ENCODE data around the gene CD79B. TPM values are rescaled to one million over a fixed set of nuclear protein-coding genes. Genes with fewer than 3 reads are reported as not detected.

CD79B gene
- total and polyA plus RNA-seq, 8 donors: 1.8 to 3.5 (median 2.2) TPM

Other genes starting within 250 kb of the CD79B start
- gene LIMD2, start 232.2 kb downstream of the CD79B start, total RNA-seq: 10 to 100 TPM; 19.1 to 30.7 TPM
- gene LIMD2, start 232.2 kb downstream of the CD79B start, polyA plus RNA-seq (ENCODE audit: insufficient read length in 6 of 6): 10 to 100 TPM; 29.9 to 44.9 (median 36.8) TPM
- 10 to 100 TPM; 28.1 to 37.2 TPM for gene STRADA, start 190.5 kb downstream of the CD79B start, total RNA-seq
- gene STRADA, start 190.5 kb downstream of the CD79B start, polyA plus RNA-seq (ENCODE audit: insufficient read length in 6 of 6): 10 to 100 TPM; 72.4 to 87.5 (median 83.6) TPM
- 100 to 1,000 TPM in 1 of 2 donors, 10 to 100 TPM in 1; 81.6 to 111 TPM for gene CCDC47, start 158.7 kb downstream of the CD79B start, total RNA-seq
- gene CCDC47, start 158.7 kb downstream of the CD79B start, polyA plus RNA-seq (ENCODE audit: insufficient read length in 6 of 6): 100 to 1,000 TPM in 2 of 6 donors, 10 to 100 TPM in 4; 86.0 to 105 (median 89.4) TPM
- 10 to 100 TPM; 79.2 to 82.0 TPM for gene DDX42, start 158.2 kb downstream of the CD79B start, total RNA-seq
- gene DDX42, start 158.2 kb downstream of the CD79B start, polyA plus RNA-seq (ENCODE audit: insufficient read length in 6 of 6): 100 to 1,000 TPM; 206 to 239 (median 221) TPM
- gene PSMC5, start 104.9 kb downstream of the CD79B start, total RNA-seq: 100 to 1,000 TPM in 1 of 2 donors, 10 to 100 TPM in 1; 89.8 to 141 TPM
- 100 to 1,000 TPM; 127 to 151 (median 133) TPM for gene PSMC5, start 104.9 kb downstream of the CD79B start, polyA plus RNA-seq (ENCODE audit: insufficient read length in 6 of 6)
- 10 to 100 TPM; 32.1 to 47.4 TPM for gene FTSJ3, start 104.7 kb downstream of the CD79B start, total RNA-seq
- gene FTSJ3, start 104.7 kb downstream of the CD79B start, polyA plus RNA-seq (ENCODE audit: insufficient read length in 6 of 6): 10 to 100 TPM; 57.1 to 88.5 (median 69.8) TPM
- gene SMARCD2, start 89.6 kb downstream of the CD79B start, total RNA-seq: 10 to 100 TPM; 59.2 to 82.5 TPM
- gene SMARCD2, start 89.6 kb downstream of the CD79B start, polyA plus RNA-seq (ENCODE audit: insufficient read length in 6 of 6): 100 to 1,000 TPM; 114 to 147 (median 131) TPM
- not detected for gene CSH2, start 58.7 kb downstream of the CD79B start, total RNA-seq
- 1 to 10 TPM in 1 of 6 donors, under 1 TPM in 2, not detected in 3; 0.20 to 6.7 (median 0.23) TPM for gene CSH2, start 58.7 kb downstream of the CD79B start, polyA plus RNA-seq (ENCODE audit: insufficient read length in 6 of 6)
- not detected for gene GH2, start 50.4 kb downstream of the CD79B start, total RNA-seq
- gene GH2, start 50.4 kb downstream of the CD79B start, polyA plus RNA-seq (ENCODE audit: insufficient read length in 6 of 6): under 1 TPM in 1 of 6 donors, not detected in 5; 0.26 TPM
- gene CSH1, start 35.8 kb downstream of the CD79B start, total RNA-seq: not detected
- 10 to 100 TPM in 1 of 6 donors, 1 to 10 TPM in 1, under 1 TPM in 3, not detected in 1; 0.26 to 21.3 (median 0.46) TPM for gene CSH1, start 35.8 kb downstream of the CD79B start, polyA plus RNA-seq (ENCODE audit: insufficient read length in 6 of 6)
- gene CSHL1, start 21.1 kb downstream of the CD79B start, total RNA-seq: not detected
- under 1 TPM in 1 of 6 donors, not detected in 5; 0.78 TPM for gene CSHL1, start 21.1 kb downstream of the CD79B start, polyA plus RNA-seq (ENCODE audit: insufficient read length in 6 of 6)
- gene GH1, start 13.5 kb downstream of the CD79B start, total RNA-seq: not detected
- not detected for gene GH1, start 13.5 kb downstream of the CD79B start, polyA plus RNA-seq (ENCODE audit: insufficient read length in 6 of 6)
- gene SCN4A, start 40.6 kb upstream of the CD79B start, total RNA-seq: under 1 TPM; 0.05 to 0.17 TPM
- gene SCN4A, start 40.6 kb upstream of the CD79B start, polyA plus RNA-seq (ENCODE audit: insufficient read length in 6 of 6): under 1 TPM; 0.39 to 0.88 (median 0.60) TPM
- 1 to 10 TPM; 1.0 to 5.0 TPM for gene PRR29, start 66.0 kb upstream of the CD79B start, total RNA-seq
- gene PRR29, start 66.0 kb upstream of the CD79B start, polyA plus RNA-seq (ENCODE audit: insufficient read length in 6 of 6): 1 to 10 TPM; 5.5 to 9.6 (median 6.4) TPM
- gene ICAM2, start 88.3 kb upstream of the CD79B start, total RNA-seq: 10 to 100 TPM; 32.3 to 46.9 TPM
- 10 to 100 TPM; 43.1 to 55.4 (median 47.2) TPM for gene ICAM2, start 88.3 kb upstream of the CD79B start, polyA plus RNA-seq (ENCODE audit: insufficient read length in 6 of 6)
- gene ERN1, start 197.8 kb upstream of the CD79B start, total RNA-seq: 10 to 100 TPM; 39.0 to 45.0 TPM
- 10 to 100 TPM; 10.6 to 12.2 (median 10.9) TPM for gene ERN1, start 197.8 kb upstream of the CD79B start, polyA plus RNA-seq (ENCODE audit: insufficient read length in 6 of 6)

All from left lung (tissue), 8 donors.